NCI-H82 treated with DMSO at 0.1 percent for 48 hours (cell line): ENCODE data around the gene CCBE1.
"Not testable (repeated sequence)": the region's sequence is repeated elsewhere in the genome, so short reads cannot be mapped to it uniquely, and the experiment has no call there.

ENCODE experiments used
- DNase-seq: peaks from one replicate; lab custom pipeline; 2025; ENCODE audit not compliant: unreplicated experiment; lab: John Stamatoyannopoulos, UW

The CCBE1 gene

GRCh38 chr18:59697236-59697932, at the start of gene CCBE1:
TSS of gene CCBE1 (minus strand) at chr18:59697423.
- no peak for DNase-seq

GRCh38 chr18:59744271-59744721, 47.1 kb upstream of the CCBE1 start:
- no peak for DNase-seq

GRCh38 chr18:59743566-59743965, 46.3 kb upstream of the CCBE1 start:
- DNase-seq = no peak

- no peak for DNase-seq
These were observed 45.3 kb upstream of the CCBE1 start for GRCh38 chr18:59742325-59743111.

GRCh38 chr18:59740141-59740540, 42.9 kb upstream of the CCBE1 start:
- no peak for DNase-seq

GRCh38 chr18:59737776-59738300, 40.6 kb upstream of the CCBE1 start:
- DNase-seq = no peak

GRCh38 chr18:59737335-59737734, 40.1 kb upstream of the CCBE1 start:
- DNase-seq = not testable (repeated sequence)

- DNase-seq = no peak
These were observed 38.8 kb upstream of the CCBE1 start for GRCh38 chr18:59736061-59736460.

- DNase-seq = no peak
These were observed 38.1 kb upstream of the CCBE1 start for GRCh38 chr18:59735269-59735860.

GRCh38 chr18:59733421-59733820, 36.2 kb upstream of the CCBE1 start:
- DNase-seq = no peak

GRCh38 chr18:59730896-59731295, 33.7 kb upstream of the CCBE1 start:
- DNase-seq = no peak

GRCh38 chr18:59729781-59730180, 32.6 kb upstream of the CCBE1 start:
- DNase-seq = no peak

GRCh38 chr18:59728816-59729215, 31.6 kb upstream of the CCBE1 start:
- DNase-seq = no peak

GRCh38 chr18:59725142-59725541, 27.9 kb upstream of the CCBE1 start:
- no peak for DNase-seq

GRCh38 chr18:59724103-59724502, 26.9 kb upstream of the CCBE1 start:
- DNase-seq = no peak

GRCh38 chr18:59721931-59722330, 24.7 kb upstream of the CCBE1 start:
- DNase-seq = no peak

GRCh38 chr18:59721211-59721610, 24.0 kb upstream of the CCBE1 start:
- DNase-seq = no peak

- no peak for DNase-seq
These were observed 22.4 kb upstream of the CCBE1 start for GRCh38 chr18:59719544-59720181.

GRCh38 chr18:59718464-59719157, 21.4 kb upstream of the CCBE1 start:
- no peak for DNase-seq

- no peak for DNase-seq
These were observed 20.9 kb upstream of the CCBE1 start for GRCh38 chr18:59718108-59718463.

GRCh38 chr18:59717291-59717690, 20.1 kb upstream of the CCBE1 start:
- DNase-seq = no peak
